PC-9 (cell line): ENCODE measurements around the gene GNG7. TPM values are rescaled to one million over a fixed set of nuclear protein-coding genes. Genes with fewer than 3 reads are reported as not detected.

Experiments
- BruUV-seq: library from RNA; stranded (reverse); fragments of 400-500 nt; replicated peaks from 2 replicates; lab custom pipeline; 2021; lab: Mats Ljungman, UMichigan
- CTCF ChIA-PET: fragments of 300-600 bp; sonication (Branson Sonifier 250); formaldehyde crosslinking; loops from one replicate; lab custom pipeline; 2022; ENCODE audit warnings: antibody characterized with exemption; lab: Charles Lee
- POLR2A ChIA-PET: fragments of 300-600 bp; sonication (Branson Sonifier 250); formaldehyde crosslinking; loops from one replicate; lab custom pipeline; 2022; ENCODE audit warnings: antibody characterized with exemption; ENCODE audit not compliant: unreplicated experiment; lab: Charles Lee
- DNase-seq, 2 experiments: peaks; one replicate each; pipeline versions ENCODE4 v3.0.0 to v3.0.0-alpha.2; 2015 to 2022; ENCODE audit warnings: mixed read lengths in 1 of 2
- H2AFZ ChIP-seq: fragments of 200-600 bp; sonication (generic); 2 replicates; pipeline ENCODE4 v1.8.1; 2017; ENCODE audit warnings: antibody characterized with exemption
- H3F3A ChIP-seq: fragments of 200-600 bp; sonication (generic); 2 replicates; pipeline ENCODE4 v1.8.1; 2017; ENCODE audit warnings: antibody characterized with exemption, mild to moderate bottlenecking, low read depth; ENCODE audit not compliant: insufficient read depth
- H3K27ac ChIP-seq: fragments of 200-600 bp; sonication (generic); 2 replicates; pipeline ENCODE4 v1.6.1; 2016; ENCODE audit warnings: mixed run types
- H3K27me3 ChIP-seq: fragments of 200-600 bp; sonication (generic); 2 replicates; pipeline ENCODE4 v1.6.1; 2016; ENCODE audit warnings: low read depth, mixed run types; ENCODE audit not compliant: insufficient read depth
- H3K36me3 ChIP-seq: fragments of 200-600 bp; sonication (generic); 2 replicates; pipeline ENCODE4 v1.6.1; 2016; ENCODE audit warnings: low read depth, mixed run types
- H3K4me1 ChIP-seq: fragments of 200-600 bp; sonication (generic); replicated peaks from 2 replicates; pipeline ENCODE4 v1.6.1; 2016; ENCODE audit warnings: mixed run types; ENCODE audit not compliant: insufficient read depth
- H3K4me2 ChIP-seq: fragments of 200-600 bp; sonication (generic); 2 replicates; pipeline ENCODE4 v1.6.1; 2017; ENCODE audit warnings: mixed run types
- H3K4me3 ChIP-seq: fragments of 200-600 bp; sonication (generic); 2 replicates; pipeline ENCODE4 v1.6.1; 2016; ENCODE audit warnings: mixed run types
- H3K79me2 ChIP-seq: fragments of 200-600 bp; sonication (generic); 2 replicates; pipeline ENCODE4 v1.6.1; 2017; ENCODE audit warnings: low read depth, mixed run types
- H3K9me2 ChIP-seq: fragments of 200-600 bp; sonication (generic); 2 replicates; pipeline ENCODE4 v1.8.1; 2017; ENCODE audit warnings: mild to moderate bottlenecking; ENCODE audit not compliant: insufficient read depth
- H3K9me3 ChIP-seq: fragments of 200-600 bp; sonication (generic); 2 replicates; pipeline ENCODE4 v1.8.1; 2016; ENCODE audit warnings: low read depth; ENCODE audit not compliant: insufficient read depth
- H4K20me1 ChIP-seq: fragments of 200-600 bp; sonication (generic); 2 replicates; pipeline ENCODE4 v1.8.1; 2017; ENCODE audit not compliant: insufficient read depth
- CTCF ChIP-seq: fragments of 200-600 bp; sonication (generic); conservative IDR thresholded peaks from 2 replicates; pipeline ENCODE4 v1.6.1; 2017; ENCODE audit warnings: mixed run types, antibody characterized with exemption, mild to moderate bottlenecking, moderate library complexity
- EZH2 ChIP-seq: fragments of 200-600 bp; sonication (generic); IDR thresholded peaks from 2 replicates; pipeline ENCODE4 v1.8.0; 2017; ENCODE audit warnings: antibody characterized with exemption, low read depth
- intact Hi-C: fragments of 100-400 bp; cut with micrococcal nuclease; formaldehyde crosslinking; loops from one replicate; pipeline ENCODE4 v1.10.0; 2022; ENCODE audit not compliant: unreplicated experiment
- total RNA-seq: library from RNA; stranded (reverse); gene quantifications from 2 replicates; pipeline ENCODE4 v1.2.3, GENCODE V29; 2021

The GNG7 gene
- total RNA-seq, 1 experiment from 2014 or later, result 2.8 TPM

- Histone ChIP-seq H3K27ac (no peak overlapping the region), H3K27me3 (no peaks in the 10 kb centered on the region), H3K4me2 (no peak overlapping the region), H3K9me3 (no peaks in the 10 kb centered on the region), H3K4me3 (no peak overlapping the region), H3F3A (peaks cover 16% of the 10 kb centered on the region), H3K9me2 (no peaks in the 10 kb centered on the region), H3K36me3 (no peaks in the 10 kb centered on the region), H2AFZ (no peak overlapping the region), H4K20me1 (no peaks in the 10 kb centered on the region), H3K79me2 (no peaks in the 10 kb centered on the region), H3K4me1 (0 out of 2 replicates have a peak, but pooled peaks cover 16% of the 10 kb centered on the region)
- ChIA-PET POLR2A (no interaction called here), CTCF (no interaction called here)
- no TSS peak for BruUV-seq
- no peak for TF ChIP-seq CTCF
- TF ChIP-seq EZH2, result no peak
- DNase-seq, result no peak
- intact Hi-C loops, result no loop called here
These were observed 149.0 kb downstream of the GNG7 start for GRCh38 chr19:2553510-2553909.

- POLR2A ChIA-PET, result no interaction called here
- no peak for DNase-seq
- intact Hi-C loops, result no loop called here
- no peaks in the 10 kb centered on the region for H3K9me2 ChIP-seq
- H4K20me1 ChIP-seq, result no peaks in the 10 kb centered on the region
- no TSS peak for BruUV-seq
- no peaks in the 10 kb centered on the region for H3K27me3 ChIP-seq
- peaks cover 16% of the 10 kb centered on the region for H3F3A ChIP-seq
- H3K4me3 ChIP-seq, result peak overlapping the region; percentile 44; the same call in 1 of the 2 replicates
- CTCF ChIA-PET, result no interaction called here
- H3K9me3 ChIP-seq, result no peaks in the 10 kb centered on the region
- H3K4me1 ChIP-seq, result 0 out of 2 replicates have a peak, but pooled peaks cover 16% of the 10 kb centered on the region
- H3K36me3 ChIP-seq, result no peaks in the 10 kb centered on the region
- H3K79me2 ChIP-seq, result no peaks in the 10 kb centered on the region
- TF ChIP-seq EZH2 (no peak), CTCF (no peak)
- peak overlapping the region; percentile 47; the same call in 1 of the 2 replicates for H3K27ac ChIP-seq
- H3K4me2 ChIP-seq, result peak overlapping the region; percentile 75
- H2AFZ ChIP-seq, result no peak overlapping the region
These were observed 149.6 kb downstream of the GNG7 start for GRCh38 chr19:2552859-2553258.

GRCh38 chr19:2551864-2552185, 150.7 kb downstream of the GNG7 start:
- Histone ChIP-seq H3K4me1 (0 out of 2 replicates have a peak, but pooled peaks cover 16% of the 10 kb centered on the region), H3K36me3 (no peaks in the 10 kb centered on the region), H4K20me1 (no peaks in the 10 kb centered on the region), H3K4me3 (no peak overlapping the region), H3K27ac (no peak overlapping the region), H3K27me3 (no peaks in the 10 kb centered on the region), H3K9me3 (no peaks in the 10 kb centered on the region), H3K79me2 (no peaks in the 10 kb centered on the region), H3K4me2 (no peak overlapping the region), H2AFZ (no peak overlapping the region), H3K9me2 (no peaks in the 10 kb centered on the region), H3F3A (peaks cover 16% of the 10 kb centered on the region)
- intact Hi-C loops, result no loop called here
- no peak for TF ChIP-seq CTCF
- no peak for TF ChIP-seq EZH2
- ChIA-PET CTCF (interaction anchor here (0.5 kb wide), 1 partner anchor 27 kb away, joined by 4 read pairs; no protein-coding TSS in a partner anchor), POLR2A (no interaction called here)
- no peak for DNase-seq
- no TSS peak for BruUV-seq
